NCI-H146 treated with DMSO at 0.1 percent for 48 hours (cell line): ENCODE results near the gene FAM180A.
A peak's percentile ranks its signal among the peaks of the same experiment; 100 is the strongest.
"Not testable (repeated sequence)": the region's sequence is repeated elsewhere in the genome, so short reads cannot be mapped to it uniquely, and the experiment has no call there.

Experiments
- DNase-seq: peaks from one replicate; lab custom pipeline; 2025; ENCODE audit not compliant: unreplicated experiment; lab: John Stamatoyannopoulos, UW

Gene FAM180A

DNA sequence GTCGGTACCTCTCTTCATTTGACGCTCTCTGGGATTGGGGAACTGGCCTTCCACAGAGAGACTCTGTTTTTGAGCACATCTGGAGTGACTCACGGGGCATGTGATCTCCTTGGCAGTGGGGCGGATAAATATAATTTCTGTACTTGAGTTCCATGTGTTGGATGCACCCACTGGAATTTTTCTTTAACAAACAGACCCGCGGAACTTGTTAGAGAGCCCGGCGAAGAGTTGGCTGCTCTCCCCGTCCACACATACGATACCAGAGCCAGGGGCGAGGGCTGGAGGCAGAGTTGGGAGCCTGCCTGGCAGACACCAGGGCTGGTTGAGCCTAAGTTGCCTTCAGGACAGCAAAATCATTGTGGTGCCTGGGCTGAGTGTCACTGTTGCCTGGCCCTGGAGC is at the start of gene FAM180A:
TSS of gene FAM180A (minus strand) at position 44 of the 400 bp plus-strand sequence. CDS start 233 bp downstream, outside the sequence.
- no peak for DNase-seq

- DNase-seq, result no peak
Observed at GRCh38 chr7:135798095-135798494, 49.5 kb upstream of the FAM180A start.

- no peak for DNase-seq
Observed at GRCh38 chr7:135795846-135796570, 47.4 kb upstream of the FAM180A start.

DNA sequence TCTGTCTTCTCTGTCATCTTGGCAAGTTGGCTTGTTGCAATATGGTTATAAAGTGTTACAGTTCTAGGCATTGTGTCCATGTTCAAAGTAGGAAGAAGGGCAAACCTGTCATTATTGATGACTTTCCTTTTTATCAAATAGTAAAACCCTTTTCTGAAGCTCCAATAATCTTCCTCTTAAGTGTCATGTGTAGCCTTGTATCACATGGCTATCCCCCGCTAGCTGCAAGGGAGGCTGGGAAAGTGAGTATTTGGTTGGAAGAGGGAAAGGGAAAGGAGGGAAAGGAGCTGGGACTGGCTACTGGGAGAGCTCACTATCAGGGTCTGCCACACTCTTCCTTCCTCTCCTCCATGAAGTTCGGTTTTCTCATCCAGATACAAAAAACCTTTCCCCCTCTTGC is 45.2 kb upstream of the FAM180A start:
- no peak for DNase-seq

GRCh38 chr7:135792866-135793265 is 44.3 kb upstream of the FAM180A start:
- no peak for DNase-seq

DNA sequence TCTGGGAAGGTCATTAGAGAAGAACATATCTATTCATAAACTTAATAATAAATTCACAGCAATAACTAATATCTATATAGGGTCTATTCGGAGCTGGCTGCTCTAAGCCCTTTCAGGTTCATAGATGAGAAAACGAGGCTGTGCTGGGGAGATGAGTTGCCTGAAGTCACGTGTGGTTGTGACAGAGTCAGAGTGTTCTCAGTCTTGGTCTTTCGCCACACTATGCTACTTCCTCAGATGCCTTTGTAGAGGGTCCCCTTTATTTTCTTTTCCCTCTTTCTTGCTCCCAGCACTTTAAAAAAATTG is 43.7 kb upstream of the FAM180A start:
- no peak for DNase-seq

GRCh38 chr7:135791543-135792362 is 43.1 kb upstream of the FAM180A start:
- DNase-seq, result no peak

- no peak for DNase-seq
Observed at GRCh38 chr7:135790371-135790977, 41.9 kb upstream of the FAM180A start.

DNA sequence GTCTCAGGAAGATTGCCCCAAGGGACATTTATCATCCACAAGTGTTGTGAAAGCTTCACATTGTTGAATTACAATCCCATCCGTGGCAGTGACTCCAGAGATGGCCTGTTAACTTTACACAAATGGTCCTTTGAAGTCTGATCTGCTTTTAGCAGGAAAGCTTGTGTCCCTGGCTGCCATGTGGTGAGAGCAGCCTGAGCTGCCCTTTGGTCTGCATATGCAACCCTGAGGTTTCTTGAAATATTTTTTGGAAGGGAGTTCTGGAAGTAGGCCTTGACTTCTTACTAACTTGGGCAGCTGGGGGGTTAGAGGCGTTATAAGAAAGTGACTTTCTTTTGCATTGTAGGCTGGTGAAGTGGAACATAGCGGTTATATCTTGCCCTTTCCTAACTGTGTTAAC is 41.3 kb upstream of the FAM180A start:
- DNase-seq, result no peak

DNA sequence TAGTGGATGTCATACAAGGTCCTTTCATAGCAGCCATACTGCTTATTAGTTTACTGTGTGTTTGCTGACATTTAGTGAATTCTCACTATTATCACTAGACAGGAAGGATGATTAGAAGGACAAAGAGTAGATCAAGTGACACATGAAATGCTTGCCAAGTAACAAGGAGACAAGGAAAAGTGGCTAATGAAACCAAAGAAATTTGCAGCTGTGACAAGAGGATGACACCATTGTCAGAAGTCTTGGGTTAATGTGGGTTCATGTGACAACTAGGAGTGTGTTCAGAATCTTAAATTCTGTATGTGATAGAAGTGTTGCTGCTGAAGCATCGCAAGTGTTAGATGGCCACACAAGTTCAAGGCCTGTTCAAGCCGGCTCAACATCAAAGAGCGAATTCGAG is 40.8 kb upstream of the FAM180A start:
- no peak for DNase-seq

DNA sequence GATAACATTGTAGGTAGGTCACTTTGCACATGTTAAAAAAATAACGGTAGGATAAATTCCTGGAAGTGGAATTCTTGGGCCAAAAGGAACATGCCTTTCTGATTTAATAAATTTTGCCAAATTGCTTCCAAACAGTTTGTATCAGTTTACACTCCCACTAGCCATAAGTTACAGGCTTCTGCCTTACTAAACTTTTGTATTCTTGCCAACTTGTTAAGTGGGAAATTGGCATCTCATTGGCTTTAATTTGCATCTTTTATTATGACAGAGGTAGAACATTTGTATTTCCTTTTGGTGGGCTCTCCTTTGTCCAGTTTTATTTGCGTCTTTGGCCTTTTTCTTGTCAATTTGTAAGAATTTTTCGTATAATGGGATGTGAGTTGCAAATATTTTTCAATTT is 38.3 kb upstream of the FAM180A start:
- DNase-seq, result no peak

GRCh38 chr7:135785065-135785464 is 36.5 kb upstream of the FAM180A start:
- no peak for DNase-seq

- no peak for DNase-seq
Observed at GRCh38 chr7:135784013-135784412, 35.4 kb upstream of the FAM180A start.

GRCh38 chr7:135782801-135783200 is 34.2 kb upstream of the FAM180A start:
- no peak for DNase-seq

DNA sequence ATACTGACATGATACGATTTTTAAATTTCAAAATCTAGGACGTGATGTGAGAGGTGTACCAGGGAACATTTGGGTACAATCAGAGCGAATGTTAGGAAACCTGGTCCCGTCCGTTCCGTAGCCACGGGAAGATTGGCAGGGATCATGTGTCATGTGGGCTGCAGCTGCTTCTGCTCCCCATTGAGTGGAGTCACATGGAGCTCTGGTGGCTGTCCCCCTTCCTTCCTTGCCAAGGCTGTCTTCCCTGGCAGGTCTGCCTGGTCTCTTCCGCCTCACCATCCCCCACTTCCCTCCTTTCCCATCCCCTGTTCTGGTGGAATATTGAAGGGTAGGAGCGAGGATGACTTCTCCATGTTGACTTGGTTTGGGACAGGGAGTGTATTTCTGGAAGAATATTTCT is 33.8 kb upstream of the FAM180A start:
- DNase-seq, result no peak

DNA sequence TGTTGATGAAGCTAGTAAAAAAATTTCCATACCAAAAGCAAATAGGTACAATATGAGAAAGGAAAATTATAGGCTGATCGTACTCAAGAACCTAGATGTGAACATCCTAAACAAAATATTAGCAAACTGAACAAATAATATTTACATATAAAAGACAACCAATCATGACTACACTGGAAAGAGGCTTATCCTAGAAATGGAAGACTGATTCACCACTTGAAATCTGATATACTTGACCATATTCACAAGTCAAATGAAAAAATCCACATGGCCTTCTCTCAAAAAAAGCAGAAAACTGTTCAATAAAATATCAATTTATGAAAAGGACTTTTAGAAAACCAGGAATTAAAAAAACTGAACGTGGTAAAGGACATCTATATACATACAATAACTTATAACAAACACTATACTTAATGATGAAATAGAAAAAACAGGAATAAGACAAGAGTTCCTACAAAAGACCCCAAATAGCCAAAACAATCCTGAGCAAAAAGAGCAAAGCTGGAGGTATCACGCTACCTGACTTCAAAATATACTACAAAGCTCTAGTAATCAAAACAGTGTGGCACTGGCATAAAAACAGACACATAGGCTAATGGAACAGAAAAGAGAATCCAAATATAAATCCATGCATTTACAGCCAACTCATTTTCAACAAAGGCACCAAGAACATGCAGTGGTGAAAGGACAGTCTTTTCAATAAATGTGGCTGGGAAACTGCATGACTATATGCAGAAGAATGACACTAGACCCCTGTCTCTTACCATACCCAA is 29.2 kb upstream of the FAM180A start:
- DNase-seq, result no peak

GRCh38 chr7:135775915-135776314 is 27.3 kb upstream of the FAM180A start:
- DNase-seq, result not testable (repeated sequence)

DNA sequence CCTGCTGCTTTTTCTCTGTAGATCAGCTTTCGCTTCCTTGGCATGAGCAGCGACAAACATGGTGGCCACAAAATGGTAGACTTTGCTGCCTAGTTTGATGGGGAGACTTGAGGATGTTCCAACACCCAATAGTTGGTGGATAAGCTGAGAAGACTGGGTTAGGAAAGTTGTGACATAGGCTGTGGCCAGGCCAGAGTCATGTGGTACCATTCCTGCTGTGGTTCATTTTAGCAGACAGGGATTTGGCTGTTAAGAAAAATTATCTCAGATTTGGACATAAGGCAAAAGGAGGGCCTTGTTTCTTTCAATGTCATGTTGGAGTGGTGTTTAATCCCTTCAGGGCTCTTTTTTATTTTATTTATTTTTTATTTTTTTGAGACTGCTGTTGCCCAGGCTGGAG is 26.6 kb upstream of the FAM180A start:
- no peak for DNase-seq

- peak; percentile 88 for DNase-seq
Observed at GRCh38 chr7:135774284-135774683, 25.7 kb upstream of the FAM180A start.

DNA sequence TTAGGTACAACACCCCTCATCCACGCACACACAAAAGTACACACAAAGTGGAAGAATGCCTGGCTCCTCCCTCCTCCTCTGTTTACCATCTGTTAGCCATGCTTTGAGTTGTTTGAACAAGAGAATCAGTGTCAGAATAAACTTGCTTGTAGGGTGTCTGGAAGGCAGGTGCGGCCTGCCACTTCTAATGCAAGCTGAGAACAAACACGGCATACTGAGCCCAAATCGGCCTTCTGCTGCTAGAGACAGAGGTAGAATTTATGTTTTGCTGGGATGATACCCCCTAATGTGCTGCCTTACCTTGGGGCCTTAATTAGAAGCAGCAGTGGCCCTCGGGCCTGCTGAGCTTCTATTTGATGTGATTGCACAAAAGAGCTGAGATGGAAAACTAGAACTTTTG is 24.9 kb upstream of the FAM180A start:
- DNase-seq, result peak; percentile 99

DNA sequence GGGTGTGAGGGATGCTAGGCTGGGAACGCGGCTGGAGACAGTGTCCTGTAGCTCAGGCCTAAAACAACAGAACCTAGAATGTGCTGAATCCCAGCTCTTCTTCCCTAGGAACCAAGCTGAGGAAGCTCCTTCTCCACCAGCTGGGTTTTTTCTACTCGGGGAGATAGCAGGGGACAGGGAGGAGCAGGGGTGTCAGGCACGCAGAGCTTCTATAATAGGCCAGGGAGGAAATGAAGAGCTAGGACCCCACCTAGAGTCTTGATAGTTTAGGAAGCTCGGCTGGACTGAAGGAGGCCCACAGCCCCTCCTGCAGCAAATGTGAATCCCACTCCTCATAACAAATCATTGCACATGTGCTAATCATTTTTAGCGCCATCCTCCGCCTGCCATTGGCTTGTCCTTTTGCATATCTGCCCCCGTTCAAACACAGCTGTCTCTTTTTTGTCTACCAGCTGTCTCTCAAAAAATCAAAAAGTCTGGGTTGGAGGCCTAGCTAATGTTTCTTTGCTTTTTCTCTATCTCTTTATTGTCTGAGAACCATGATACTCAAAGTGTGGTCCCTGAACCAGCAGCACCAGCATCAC is 24.1 kb upstream of the FAM180A start:
- peak; percentile 79 for DNase-seq
